Naive B cell (primary cell): ENCODE measurements around the gene TRIM25. TPM values are rescaled to one million over a fixed set of nuclear protein-coding genes. Genes with fewer than 3 reads are reported as not detected.
A peak's percentile ranks its signal among the peaks of the same experiment; 100 is the strongest.
"Not testable (repeated sequence)": the region's sequence is repeated elsewhere in the genome, so short reads cannot be mapped to it uniquely, and the experiment has no call there.

ENCODE experiments used
- ATAC-seq, 2 donors: fragments of 150-1000 bp; cut with Tn5 transposase; 2 replicates each; pipeline ENCODE4 v1.10.0; 2021; ENCODE audit warnings: low read depth in 2 of 2, mild to moderate bottlenecking in 2 of 2, moderate library complexity in 2 of 2
- DNase-seq: peaks from one replicate; pipeline ENCODE4 v3.0.0; 2022
- H3K27ac Mint-ChIP-seq, 6 donors: one replicate each; pipeline ENCODE4 v1.8.0; 2020 to 2022; ENCODE audit warnings: mild to moderate bottlenecking in 6 of 6, mixed read lengths in 6 of 6, moderate library complexity in 5 of 6, inconsistent platforms in 2 of 6
- H3K27me3 Mint-ChIP-seq, 3 donors: one replicate each; pipeline ENCODE4 v1.8.0; 2021 to 2022; ENCODE audit warnings: mixed read lengths in 3 of 3, mild to moderate bottlenecking in 1 of 3
- H3K36me3 Mint-ChIP-seq, 2 donors: one replicate each; pipeline ENCODE4 v1.8.0; 2020 to 2022; ENCODE audit warnings: mixed read lengths in 2 of 2, inconsistent platforms in 1 of 2, mild to moderate bottlenecking in 1 of 2
- H3K4me1 Mint-ChIP-seq, 3 donors: one replicate each; pipeline ENCODE4 v1.8.0; 2020 to 2022; ENCODE audit warnings: mixed read lengths in 3 of 3, inconsistent platforms in 1 of 3, mild to moderate bottlenecking in 1 of 3, moderate library complexity in 1 of 3
- H3K4me3 Mint-ChIP-seq, 8 donors: one replicate each; pipeline ENCODE4 v1.8.0; 2020 to 2022; ENCODE audit warnings: mild to moderate bottlenecking in 8 of 8, mixed read lengths in 8 of 8, moderate library complexity in 8 of 8, inconsistent platforms in 2 of 8
- H3K9me3 Mint-ChIP-seq, 7 donors: one replicate each; pipeline ENCODE4 v1.8.0; 2020 to 2022; ENCODE audit warnings: mixed read lengths in 7 of 7, mild to moderate bottlenecking in 5 of 7, inconsistent platforms in 2 of 7, moderate library complexity in 1 of 7
- polyA plus RNA-seq, 6 donors: library from polyadenylated mRNA; unstranded; fragments of 300-500 nt; fragmentation: Illumina TruSeq; gene quantifications; one replicate each; pipeline ENCODE4 v1.2.3, GENCODE V29; 2021; ENCODE audit warnings: low read depth in 6 of 6

Gene TRIM25
- 10 to 100 TPM in 4 of 6 donors, 1 to 10 TPM in 1, under 1 TPM in 1; 0.74 to 18.5 (median 10.3) TPM for polyA plus RNA-seq

- Mint-ChIP-seq H3K4me3 (peak within 1 kb of the TSS; percentile 83 to 95 (median 93)), H3K27me3 (no peaks in the 10 kb centered on the region), H3K9me3 (peaks cover 0 to 13% (median 0%) of the 10 kb centered on the region in 7 donors), H3K4me1 (peaks cover 32 to 52% (median 44%) of the 10 kb centered on the region in 3 donors), H3K27ac (peak within 1 kb of the TSS; percentile 86 to 96 (median 96)), H3K36me3 (no peaks in the 10 kb centered on the region)
- ATAC-seq (peak; percentile 91), DNase-seq (peak; percentile 82)
Observed at GRCh38 chr17:56913867-56914580, at the start of gene TRIM25. TRIM25 (minus strand) TSS chr17:56914049; CDS start chr17:56913988, 61 bp downstream.

- peak; percentile 92 for DNase-seq
- Mint-ChIP-seq H3K9me3 (no peaks in the 10 kb centered on the region), H3K27me3 (no peaks in the 10 kb centered on the region), H3K4me3 (peak within 1 kb of the TSS; percentile 78 to 95 (median 89)), H3K4me1 (peaks cover 7 to 34% (median 19%) of the 10 kb centered on the region in 3 donors), H3K27ac (peak within 1 kb of the TSS; percentile 49 to 95 (median 86)), H3K36me3 (no peaks in the 10 kb centered on the region)
- ATAC-seq = peak; percentile 96 to 98
Observed at GRCh38 chr17:56960596-56961538, 47.0 kb upstream of the TRIM25 start, which contains the start of gene COIL. COIL (minus strand) TSS chr17:56961050; CDS start chr17:56961019, 31 bp downstream.

- H3K27ac Mint-ChIP-seq = peak overlapping the region in 1 of 6 donors; percentile 47
- peaks cover 11 to 34% (median 19%) of the 10 kb centered on the region in 3 donors for H3K4me1 Mint-ChIP-seq
- H3K27me3 Mint-ChIP-seq = no peaks in the 10 kb centered on the region
- no peaks in the 10 kb centered on the region for H3K36me3 Mint-ChIP-seq
- ATAC-seq (no peak), DNase-seq (no peak)
- no peaks in the 10 kb centered on the region for H3K9me3 Mint-ChIP-seq
- no peak overlapping the region for H3K4me3 Mint-ChIP-seq
Observed at GRCh38 chr17:56956992-56957391, 43.1 kb upstream of the TRIM25 start.

- Mint-ChIP-seq H3K4me3 (no peak overlapping the region), H3K27me3 (no peaks in the 10 kb centered on the region), H3K4me1 (peaks cover 0 to 8% (median 0%) of the 10 kb centered on the region in 3 donors), H3K27ac (no peak overlapping the region), H3K36me3 (peaks cover 6 to 21% of the 10 kb centered on the region in 2 donors), H3K9me3 (no peaks in the 10 kb centered on the region)
- ATAC-seq (no peak), DNase-seq (no peak)
Observed at GRCh38 chr17:56949595-56949994, 35.7 kb upstream of the TRIM25 start.

GRCh38 chr17:56948491-56948890, 34.6 kb upstream of the TRIM25 start:
- no peaks in the 10 kb centered on the region for H3K9me3 Mint-ChIP-seq
- H3K4me3 Mint-ChIP-seq = no peak overlapping the region
- no peaks in the 10 kb centered on the region for H3K27me3 Mint-ChIP-seq
- H3K4me1 Mint-ChIP-seq = peaks cover 0 to 6% (median 0%) of the 10 kb centered on the region in 3 donors
- H3K27ac Mint-ChIP-seq = no peak overlapping the region
- no peak for DNase-seq
- no peak for ATAC-seq
- peaks cover 6 to 21% of the 10 kb centered on the region in 2 donors for H3K36me3 Mint-ChIP-seq

- no peaks in the 10 kb centered on the region for H3K27me3 Mint-ChIP-seq
- H3K36me3 Mint-ChIP-seq = peaks cover 12 to 21% of the 10 kb centered on the region in 2 donors
- no peak overlapping the region for H3K27ac Mint-ChIP-seq
- H3K9me3 Mint-ChIP-seq = no peaks in the 10 kb centered on the region
- H3K4me3 Mint-ChIP-seq = no peak overlapping the region
- H3K4me1 Mint-ChIP-seq = peaks cover 0 to 4% (median 0%) of the 10 kb centered on the region in 3 donors
- ATAC-seq (no peak), DNase-seq (no peak)
Observed at GRCh38 chr17:56947741-56948140, 33.9 kb upstream of the TRIM25 start.

GRCh38 chr17:56945938-56946505, 32.2 kb upstream of the TRIM25 start:
- no peaks in the 10 kb centered on the region for H3K27me3 Mint-ChIP-seq
- H3K4me3 Mint-ChIP-seq = no peak overlapping the region
- no peak for ATAC-seq
- H3K27ac Mint-ChIP-seq = peak overlapping the region in 1 of 6 donors; percentile 47
- peaks cover 12 to 20% of the 10 kb centered on the region in 2 donors for H3K36me3 Mint-ChIP-seq
- H3K4me1 Mint-ChIP-seq = peaks cover 0 to 4% (median 0%) of the 10 kb centered on the region in 3 donors
- DNase-seq = no peak
- no peaks in the 10 kb centered on the region for H3K9me3 Mint-ChIP-seq

- DNase-seq = no peak
- H3K4me1 Mint-ChIP-seq = peaks cover 4 to 6% (median 5%) of the 10 kb centered on the region in 3 donors
- no peaks in the 10 kb centered on the region for H3K27me3 Mint-ChIP-seq
- H3K9me3 Mint-ChIP-seq = no peaks in the 10 kb centered on the region
- ATAC-seq = no peak
- H3K4me3 Mint-ChIP-seq = no peak overlapping the region
- H3K36me3 Mint-ChIP-seq = peaks cover 0 to 15% of the 10 kb centered on the region in 2 donors
- H3K27ac Mint-ChIP-seq = peak overlapping the region in 1 of 6 donors; percentile 39
Observed at GRCh38 chr17:56943505-56944125, 29.8 kb upstream of the TRIM25 start.

GRCh38 chr17:56939869-56940484, 26.1 kb upstream of the TRIM25 start:
- Mint-ChIP-seq H3K36me3 (peaks cover 10 to 30% of the 10 kb centered on the region in 2 donors), H3K27me3 (no peaks in the 10 kb centered on the region), H3K4me1 (peaks cover 4 to 6% (median 5%) of the 10 kb centered on the region in 3 donors), H3K9me3 (no peaks in the 10 kb centered on the region), H3K27ac (peak overlapping the region in 1 of 6 donors; percentile 82), H3K4me3 (no peak overlapping the region)
- DNase-seq = peak; percentile 70
- peak; percentile 87 to 94 for ATAC-seq

- H3K9me3 Mint-ChIP-seq, H3K27me3 Mint-ChIP-seq, ATAC-seq, DNase-seq, H3K4me1 Mint-ChIP-seq, H3K4me3 Mint-ChIP-seq: not testable (repeated sequence)
- Mint-ChIP-seq H3K36me3 (peaks cover 10 to 43% of the 10 kb centered on the region in 2 donors), H3K27ac (peak overlapping the region in 2 of 6 donors; percentile 34 to 40)
Observed at GRCh38 chr17:56938206-56938605, 24.4 kb upstream of the TRIM25 start.

GRCh38 chr17:56937687-56938086, 23.8 kb upstream of the TRIM25 start:
- Mint-ChIP-seq H3K36me3 (peaks cover 10 to 40% of the 10 kb centered on the region in 2 donors), H3K27ac (no peak overlapping the region), H3K27me3 (no peaks in the 10 kb centered on the region), H3K4me3 (no peak overlapping the region), H3K9me3 (no peaks in the 10 kb centered on the region), H3K4me1 (peaks cover 4 to 6% (median 5%) of the 10 kb centered on the region in 3 donors)
- DNase-seq (no peak), ATAC-seq (no peak)

GRCh38 chr17:56936697-56937322, 23.0 kb upstream of the TRIM25 start:
- Mint-ChIP-seq H3K27ac (peak overlapping the region in 1 of 6 donors; percentile 13), H3K36me3 (peaks cover 10 to 40% of the 10 kb centered on the region in 2 donors), H3K4me3 (no peak overlapping the region), H3K4me1 (peaks cover 4 to 6% (median 5%) of the 10 kb centered on the region in 3 donors), H3K9me3 (peaks cover 0 to 1% (median 0%) of the 10 kb centered on the region in 7 donors), H3K27me3 (no peaks in the 10 kb centered on the region)
- ATAC-seq = no peak
- no peak for DNase-seq
